Skin of body (tissue), 2 donors: ENCODE results near the gene FABP3. TPM values are rescaled to one million over a fixed set of nuclear protein-coding genes. Genes with fewer than 3 reads are reported as not detected.

Experiments used
- DNase-seq: peaks from one replicate; lab custom pipeline; 2025; lab: John Stamatoyannopoulos, UW
- total RNA-seq: library from RNA; depleted of rRNA; stranded (reverse); fragments of >200 nt; gene quantifications from one replicate; pipeline ENCODE4 v1.2.3, GENCODE V29; 2014

FABP3 gene
- total RNA-seq, 1 donor from 2014 or later = 36.1 TPM

GRCh38 chr1:31372751-31373055 is 173 bp downstream of the FABP3 start:
- no peak for DNase-seq

GRCh38 chr1:31372051-31372450 is 825 bp downstream of the FABP3 start:
- DNase-seq = no peak

- no peak for DNase-seq
These were observed 1.5 kb downstream of the FABP3 start for GRCh38 chr1:31371121-31371959.

- DNase-seq = no peak
These were observed 2.3 kb downstream of the FABP3 start for GRCh38 chr1:31370565-31370964.

- DNase-seq = no peak
These were observed 2.9 kb downstream of the FABP3 start for GRCh38 chr1:31370021-31370420.

GRCh38 chr1:31368611-31369107 is 4.2 kb downstream of the FABP3 start:
- DNase-seq = no peak

- DNase-seq = no peak
These were observed 6.1 kb downstream of the FABP3 start for GRCh38 chr1:31366796-31367195.

- DNase-seq = no peak
These were observed 8.2 kb downstream of the FABP3 start for GRCh38 chr1:31364561-31365250.

GRCh38 chr1:31362032-31362431 is 10.8 kb downstream of the FABP3 start:
- DNase-seq = no peak

- DNase-seq = no peak
These were observed 11.3 kb downstream of the FABP3 start for GRCh38 chr1:31361607-31362006.

GRCh38 chr1:31356427-31356826 is 16.4 kb downstream of the FABP3 start:
- DNase-seq = no peak

GRCh38 chr1:31354283-31354682 is 18.6 kb downstream of the FABP3 start:
- DNase-seq = no peak

- DNase-seq = no peak
These were observed 24.4 kb downstream of the FABP3 start for GRCh38 chr1:31348449-31348848.

GRCh38 chr1:31346785-31347184 is 26.1 kb downstream of the FABP3 start:
- DNase-seq = no peak

- no peak for DNase-seq
These were observed 27.2 kb downstream of the FABP3 start for GRCh38 chr1:31345635-31346034.

GRCh38 chr1:31344503-31344902 is 28.4 kb downstream of the FABP3 start:
- DNase-seq = no peak

GRCh38 chr1:31336687-31337467 is 36.0 kb downstream of the FABP3 start:
- no peak for DNase-seq

GRCh38 chr1:31335007-31335406 is 37.9 kb downstream of the FABP3 start:
- DNase-seq = no peak

GRCh38 chr1:31327381-31327780 is 45.5 kb downstream of the FABP3 start:
- no peak for DNase-seq

GRCh38 chr1:31326461-31326860 is 46.4 kb downstream of the FABP3 start:
- DNase-seq = no peak

GRCh38 chr1:31324992-31325391 is 47.9 kb downstream of the FABP3 start:
- DNase-seq = no peak

- DNase-seq = no peak
These were observed 48.8 kb downstream of the FABP3 start for GRCh38 chr1:31324093-31324492.
